ENCODE data around the gene ARID5A. TPM values are rescaled to one million over a fixed set of nuclear protein-coding genes. Genes with fewer than 3 reads are reported as not detected.

The ARID5A gene
- total and polyA plus RNA-seq, 2 of the 13 experiments (the other 11 are each of a cell fraction or from before 2014, with no cell fraction given), result 6.0 to 9.5 TPM

DNA sequence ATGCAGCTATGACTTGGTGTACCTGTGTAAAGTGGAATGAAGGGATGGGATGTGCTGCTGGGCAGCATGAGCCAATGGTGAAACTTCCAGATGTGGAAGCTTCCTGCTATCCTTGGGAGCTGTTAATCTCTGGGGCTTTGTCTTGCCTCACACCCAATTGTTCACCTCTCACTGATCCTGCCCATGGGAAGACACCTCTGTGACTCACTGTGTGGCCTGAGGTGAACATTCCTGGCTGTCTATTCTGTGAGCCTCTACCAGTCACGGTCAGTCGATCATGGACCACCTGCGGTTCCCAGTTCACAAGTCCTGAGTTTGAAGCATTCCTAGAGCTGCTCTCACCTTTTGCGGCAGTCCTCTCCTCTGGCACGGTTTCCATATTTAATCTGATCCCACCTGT is 43.5 kb upstream of the ARID5A start (continued):
- TF ChIP-seq HDAC6 (IDR thresholded peaks at IDR 0.05; ENCODE audit: low read depth, low read length), result no peak
- TF ChIP-seq GABPA (IDR thresholded peaks at IDR 0.05; ENCODE audit: low read depth, low read length), result no peak
- no peak for TF ChIP-seq GABPA (CRISPR knock-in tag; IDR thresholded peaks at IDR 0.05; ENCODE audit: low read depth)
- TF ChIP-seq ZBTB20 (CRISPR knock-in tag; IDR thresholded peaks at IDR 0.05; ENCODE audit: borderline replicate concordance, low read depth), result no peak
- no peak for TF ChIP-seq ZNF383 (CRISPR knock-in tag; IDR thresholded peaks at IDR 0.05; ENCODE audit: borderline replicate concordance)
- no peak for TF ChIP-seq SIN3B (IDR thresholded peaks at IDR 0.05; ENCODE audit: low read length)
- no peak for TF ChIP-seq ZNF468 (CRISPR knock-in tag; IDR thresholded peaks at IDR 0.05)
- TF ChIP-seq MBNL3 (CRISPR knock-in tag; conservative IDR thresholded peaks at IDR 0.05), result no peak

DNA sequence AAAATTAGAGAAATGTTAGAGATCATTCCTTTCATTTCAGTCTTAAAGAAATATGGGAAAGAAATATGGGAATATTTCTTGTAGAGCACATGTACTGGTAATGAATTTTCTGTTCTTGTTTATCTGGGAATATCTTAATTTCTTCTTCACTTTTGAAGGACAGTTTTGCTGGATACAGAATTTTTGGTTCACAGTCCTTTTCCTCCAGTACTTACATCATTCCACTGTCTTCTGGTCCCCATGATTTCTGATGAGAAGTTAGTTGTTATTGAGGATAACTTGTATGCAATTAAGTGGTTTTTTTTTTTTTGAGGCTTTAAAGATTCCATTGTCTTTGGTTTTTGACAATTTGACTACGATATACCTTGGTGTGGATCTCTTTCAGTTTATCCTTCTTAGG is 42.4 kb upstream of the ARID5A start:
- ATAC-seq (no peak), DNase-seq (ENCODE audit: low spot score) (no peak), FAIRE-seq (no peak)
- BruUV-seq (replicated peaks), result no TSS peak
- H3K4me1 ChIP-seq (ENCODE audit: insufficient read depth, low read length), result no peaks in the 10 kb centered on the region
- no peaks in the 10 kb centered on the region for H4K20me1 ChIP-seq (ENCODE audit: insufficient read depth, low read length)
- 10% methylated on average over 1 of the region's 1 CpG for WGBS (ENCODE audit: low lambda C conversion rate)
- no peaks in the 10 kb centered on the region for H3K79me2 ChIP-seq (ENCODE audit: insufficient read depth, low read length)
- H3K9me3 ChIP-seq (ENCODE audit: low read length), result no peaks in the 10 kb centered on the region
- intact Hi-C loops (cut with micrococcal nuclease; ENCODE audit: unreplicated experiment) (no loop called here), in situ Hi-C loops (cut with HindIII; ENCODE audit: extremely low pct_ligation_motif_present, low pct_unique_long_range_greater_than_20kb) (no loop called here)
- H3K4me2 ChIP-seq (ENCODE audit: low read depth, low read length), result no peak overlapping the region
- CTCF ChIA-PET (ENCODE audit: low intra/inter-chr PET ratio, low total read pairs), result no interaction called here
- H3K9ac ChIP-seq (ENCODE audit: insufficient read depth, low read depth, low read length), result no peak overlapping the region
- H3K4me3 ChIP-seq (replicated peaks in 1 of 3; ENCODE audit: insufficient read depth in 1 of 3, low read depth in 2 of 3, low read length in 3 of 3), result no peak overlapping the region
- POLR2A ChIA-PET, result no interaction called here
- H2AFZ ChIP-seq (ENCODE audit: low read length), result no peak overlapping the region
- H3K27me3 ChIP-seq (ENCODE audit: control insufficient read depth in 1 of 2, insufficient read depth in 2 of 2, low read length in 2 of 2), result peaks cover 0 to 6% of the 10 kb centered on the region in 2 experiments; a peak in 2 of 5 replicates
- no peaks in the 10 kb centered on the region for H3K36me3 ChIP-seq (replicated peaks in 1 of 2; ENCODE audit: control insufficient read depth in 1 of 2, insufficient read depth in 2 of 2, low read length in 2 of 2)
- no peak overlapping the region for H3K27ac ChIP-seq (ENCODE audit: extremely low read length, insufficient read depth, low read length)
- no peak for TF ChIP-seq ARNTL (CRISPR knock-in tag; IDR thresholded peaks at IDR 0.05)
- TF ChIP-seq KDM1A (CRISPR knock-in tag; IDR thresholded peaks at IDR 0.05), result no peak
- no peak for TF ChIP-seq SP4 (CRISPR knock-in tag; IDR thresholded peaks at IDR 0.05)
- no peak for TF ChIP-seq TOPORS (CRISPR knock-in tag; IDR thresholded peaks at IDR 0.05)
- TF ChIP-seq, protein P1, sequence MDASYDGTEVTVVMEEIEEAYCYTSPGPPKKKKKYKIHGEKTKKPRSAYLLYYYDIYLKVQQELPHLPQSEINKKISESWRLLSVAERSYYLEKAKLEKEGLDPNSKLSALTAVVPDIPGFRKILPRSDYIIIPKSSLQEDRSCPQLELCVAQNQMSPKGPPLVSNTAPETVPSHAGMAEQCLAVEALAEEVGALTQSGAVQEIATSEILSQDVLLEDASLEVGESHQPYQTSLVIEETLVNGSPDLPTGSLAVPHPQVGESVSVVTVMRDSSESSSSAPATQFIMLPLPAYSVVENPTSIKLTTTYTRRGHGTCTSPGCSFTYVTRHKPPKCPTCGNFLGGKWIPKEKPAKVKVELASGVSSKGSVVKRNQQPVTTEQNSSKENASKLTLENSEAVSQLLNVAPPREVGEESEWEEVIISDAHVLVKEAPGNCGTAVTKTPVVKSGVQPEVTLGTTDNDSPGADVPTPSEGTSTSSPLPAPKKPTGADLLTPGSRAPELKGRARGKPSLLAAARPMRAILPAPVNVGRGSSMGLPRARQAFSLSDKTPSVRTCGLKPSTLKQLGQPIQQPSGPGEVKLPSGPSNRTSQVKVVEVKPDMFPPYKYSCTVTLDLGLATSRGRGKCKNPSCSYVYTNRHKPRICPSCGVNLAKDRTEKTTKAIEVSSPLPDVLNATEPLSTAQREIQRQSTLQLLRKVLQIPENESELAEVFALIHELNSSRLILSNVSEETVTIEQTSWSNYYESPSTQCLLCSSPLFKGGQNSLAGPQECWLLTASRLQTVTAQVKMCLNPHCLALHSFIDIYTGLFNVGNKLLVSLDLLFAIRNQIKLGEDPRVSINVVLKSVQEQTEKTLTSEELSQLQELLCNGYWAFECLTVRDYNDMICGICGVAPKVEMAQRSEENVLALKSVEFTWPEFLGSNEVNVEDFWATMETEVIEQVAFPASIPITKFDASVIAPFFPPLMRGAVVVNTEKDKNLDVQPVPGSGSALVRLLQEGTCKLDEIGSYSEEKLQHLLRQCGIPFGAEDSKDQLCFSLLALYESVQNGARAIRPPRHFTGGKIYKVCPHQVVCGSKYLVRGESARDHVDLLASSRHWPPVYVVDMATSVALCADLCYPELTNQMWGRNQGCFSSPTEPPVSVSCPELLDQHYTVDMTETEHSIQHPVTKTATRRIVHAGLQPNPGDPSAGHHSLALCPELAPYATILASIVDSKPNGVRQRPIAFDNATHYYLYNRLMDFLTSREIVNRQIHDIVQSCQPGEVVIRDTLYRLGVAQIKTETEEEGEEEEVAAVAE (CRISPR knock-in tag; IDR thresholded peaks at IDR 0.05; ENCODE audit: borderline replicate concordance), result no peak
- no peak for TF ChIP-seq ZNF20 (CRISPR knock-in tag; IDR thresholded peaks at IDR 0.05)
- TF ChIP-seq ATF1 (CRISPR knock-in tag; IDR thresholded peaks at IDR 0.05), result no peak
- TF ChIP-seq, protein P2, sequence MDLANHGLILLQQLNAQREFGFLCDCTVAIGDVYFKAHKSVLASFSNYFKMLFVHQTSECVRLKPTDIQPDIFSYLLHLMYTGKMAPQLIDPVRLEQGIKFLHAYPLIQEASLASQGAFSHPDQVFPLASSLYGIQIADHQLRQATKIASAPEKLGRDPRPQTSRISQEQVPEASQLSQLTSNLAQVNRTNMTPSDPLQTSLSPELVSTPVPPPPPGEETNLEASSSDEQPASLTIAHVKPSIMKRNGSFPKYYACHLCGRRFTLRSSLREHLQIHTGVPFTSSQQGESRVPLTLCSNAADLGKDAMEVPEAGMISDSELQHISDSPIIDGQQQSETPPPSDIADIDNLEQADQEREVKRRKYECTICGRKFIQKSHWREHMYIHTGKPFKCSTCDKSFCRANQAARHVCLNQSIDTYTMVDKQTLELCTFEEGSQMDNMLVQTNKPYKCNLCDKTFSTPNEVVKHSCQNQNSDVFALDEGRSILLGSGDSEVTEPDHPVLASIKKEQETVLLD (CRISPR knock-in tag; IDR thresholded peaks at IDR 0.05; ENCODE audit: low read depth), result no peak
- no peak for TF ChIP-seq CENPT (CRISPR knock-in tag; IDR thresholded peaks at IDR 0.05; ENCODE audit: low read depth)
- TF ChIP-seq, protein P3, sequence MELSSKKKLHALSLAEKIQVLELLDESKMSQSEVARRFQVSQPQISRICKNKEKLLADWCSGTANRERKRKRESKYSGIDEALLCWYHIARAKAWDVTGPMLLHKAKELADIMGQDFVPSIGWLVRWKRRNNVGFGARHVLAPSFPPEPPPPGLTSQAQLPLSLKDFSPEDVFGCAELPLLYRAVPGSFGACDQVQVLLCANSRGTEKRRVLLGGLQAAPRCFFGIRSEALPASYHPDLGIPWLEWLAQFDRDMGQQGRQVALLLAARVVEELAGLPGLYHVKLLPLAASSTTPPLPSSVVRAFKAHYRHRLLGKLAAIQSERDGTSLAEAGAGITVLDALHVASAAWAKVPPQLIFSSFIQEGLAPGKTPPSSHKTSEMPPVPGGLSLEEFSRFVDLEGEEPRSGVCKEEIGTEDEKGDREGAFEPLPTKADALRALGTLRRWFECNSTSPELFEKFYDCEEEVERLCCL (CRISPR knock-in tag; IDR thresholded peaks at IDR 0.05; ENCODE audit: borderline replicate concordance), result no peak
- no peak for TF ChIP-seq ELF4 (CRISPR knock-in tag; IDR thresholded peaks at IDR 0.05; ENCODE audit: borderline replicate concordance)
- TF ChIP-seq CBX1 (IDR thresholded peaks at IDR 0.05; ENCODE audit: low read depth), result no peak
